GM12864 (cell line): ENCODE measurements around the gene TMEM121B.

ENCODE experiments used
- DNase-seq: peaks from one replicate; pipeline ENCODE4 v3.0.0-alpha.2; 2011; ENCODE audit warnings: low read depth
- H3K4me3 ChIP-seq: 2 replicates; pipeline ENCODE4 v1.5.1; 2011; ENCODE audit warnings: mild to moderate bottlenecking, low read depth, low read length, control low read depth
- CTCF ChIP-seq: IDR thresholded peaks from 2 replicates; pipeline ENCODE4 v1.5.1; 2011; ENCODE audit warnings: low read depth, mild to moderate bottlenecking, moderate library complexity, low read length, control low read depth, inconsistent platforms; ENCODE audit errors: missing control alignments

The TMEM121B gene

GRCh38 chr22:17112491-17113042 lies 8.6 kb downstream of the TMEM121B start:
- DNase-seq: no peak
- no peak overlapping the region for H3K4me3 ChIP-seq
- TF ChIP-seq CTCF: no peak

- no peak for DNase-seq
- no peak overlapping the region for H3K4me3 ChIP-seq
- no peak for TF ChIP-seq CTCF
These were observed 10.2 kb downstream of the TMEM121B start for GRCh38 chr22:17110791-17111550.

GRCh38 chr22:17109976-17110375 lies 11.2 kb downstream of the TMEM121B start:
- no peak overlapping the region for H3K4me3 ChIP-seq
- DNase-seq: no peak
- no peak for TF ChIP-seq CTCF

GRCh38 chr22:17109113-17109865 lies 11.9 kb downstream of the TMEM121B start:
- TF ChIP-seq CTCF: no peak
- no peak for DNase-seq
- no peak overlapping the region for H3K4me3 ChIP-seq

- TF ChIP-seq CTCF: no peak
- no peak overlapping the region for H3K4me3 ChIP-seq
These were observed 12.7 kb downstream of the TMEM121B start for GRCh38 chr22:17108256-17109112.

GRCh38 chr22:17107547-17107810 lies 13.7 kb downstream of the TMEM121B start:
- TF ChIP-seq CTCF: no peak
- no peak for DNase-seq
- H3K4me3 ChIP-seq: no peak overlapping the region

More at GRCh38 chr22:17108256-17109112, 12.7 kb downstream of the TMEM121B start:
- no peak for DNase-seq
